Hematopoietic multipotent progenitor cell treated with erythropoietin and hydrocortisone succinate and interleukin-3 and kit ligand, for 4 days (in vitro differentiated cells): Measurements from ENCODE around the gene MYO18A.
"Not testable (repeated sequence)": the region's sequence is repeated elsewhere in the genome, so short reads cannot be mapped to it uniquely, and the experiment has no call there.

Experiments
- DNase-seq: peaks from one replicate; pipeline ENCODE4 v3.0.0-alpha.2; 2015

The MYO18A gene

GRCh38 chr17:29147682-29148081 is 32.5 kb downstream of the MYO18A start:
- no peak for DNase-seq

- DNase-seq = not testable (repeated sequence)
These were observed 33.0 kb downstream of the MYO18A start for GRCh38 chr17:29147228-29147627.

DNA sequence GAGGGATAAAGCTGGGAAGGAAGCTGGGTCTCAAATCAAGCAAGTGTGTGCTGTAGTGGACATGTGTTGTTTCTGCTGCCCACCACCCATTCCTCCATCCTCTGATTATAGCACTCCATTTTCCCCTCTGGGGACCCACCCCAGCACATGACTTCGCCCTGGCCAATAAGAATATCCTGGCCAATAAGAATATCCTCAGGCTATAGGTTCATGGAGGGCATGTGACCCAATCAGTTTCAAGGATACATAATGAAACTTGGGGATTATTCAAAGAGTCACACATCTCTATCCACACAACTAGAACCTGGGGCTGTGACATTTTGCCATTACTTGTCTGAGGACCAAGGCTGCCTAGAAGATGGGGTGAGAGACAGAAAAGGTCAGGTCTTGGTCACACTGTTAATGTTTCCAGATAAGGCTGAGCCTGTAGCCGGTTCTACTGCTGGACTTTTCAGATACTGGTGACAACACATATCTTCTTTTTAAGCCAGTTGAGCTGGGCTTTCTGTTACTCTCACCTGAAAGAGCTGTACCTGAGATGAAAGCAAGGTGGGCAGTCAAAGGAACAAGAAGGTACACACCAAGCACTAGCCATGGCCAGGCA is 33.7 kb downstream of the MYO18A start:
- no peak for DNase-seq

DNA sequence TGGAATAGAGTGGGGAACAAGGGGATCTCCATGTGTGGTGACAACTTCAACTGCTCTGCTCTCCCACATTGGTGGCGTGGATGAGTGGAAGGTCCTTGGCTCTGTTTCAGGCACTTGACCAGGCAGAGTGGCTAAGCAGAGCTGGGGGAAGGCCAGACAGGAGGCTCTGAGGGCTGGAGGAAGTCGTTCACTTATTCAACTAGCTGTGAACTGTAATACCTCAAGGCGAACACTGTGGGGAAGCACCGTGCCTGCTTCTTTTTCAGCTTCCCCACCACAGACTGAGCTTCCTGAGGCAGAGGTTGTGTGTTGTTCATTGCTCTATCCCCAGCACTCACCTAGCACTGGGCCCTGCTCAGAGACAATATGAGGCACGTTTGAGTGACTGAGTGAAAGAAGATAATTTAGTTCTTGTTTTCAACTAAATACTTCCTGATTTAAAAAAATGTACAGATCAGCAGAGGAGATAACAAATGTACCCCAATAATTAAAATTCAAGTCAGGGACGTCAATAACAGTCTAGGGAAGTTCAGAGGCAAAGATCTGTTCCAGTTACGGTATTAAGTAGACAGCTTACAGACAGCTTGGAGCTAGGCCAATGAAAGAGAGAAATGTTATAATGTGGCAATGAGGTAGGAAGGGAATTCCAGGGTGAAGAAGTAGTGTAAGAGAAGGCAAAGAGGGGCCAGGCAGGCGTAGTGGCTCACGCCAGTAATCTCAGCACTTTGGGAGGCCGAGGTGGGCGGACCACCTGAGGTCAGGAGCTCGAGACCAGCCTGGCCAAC is 34.7 kb downstream of the MYO18A start:
- DNase-seq = peak; percentile 93

- DNase-seq = peak; percentile 86
These were observed 36.3 kb downstream of the MYO18A start for GRCh38 chr17:29143894-29144293.

- DNase-seq = no peak
These were observed 38.7 kb downstream of the MYO18A start for GRCh38 chr17:29141514-29141876.

- peak; percentile 81 for DNase-seq
These were observed 39.3 kb downstream of the MYO18A start for GRCh38 chr17:29140631-29141513.

DNA sequence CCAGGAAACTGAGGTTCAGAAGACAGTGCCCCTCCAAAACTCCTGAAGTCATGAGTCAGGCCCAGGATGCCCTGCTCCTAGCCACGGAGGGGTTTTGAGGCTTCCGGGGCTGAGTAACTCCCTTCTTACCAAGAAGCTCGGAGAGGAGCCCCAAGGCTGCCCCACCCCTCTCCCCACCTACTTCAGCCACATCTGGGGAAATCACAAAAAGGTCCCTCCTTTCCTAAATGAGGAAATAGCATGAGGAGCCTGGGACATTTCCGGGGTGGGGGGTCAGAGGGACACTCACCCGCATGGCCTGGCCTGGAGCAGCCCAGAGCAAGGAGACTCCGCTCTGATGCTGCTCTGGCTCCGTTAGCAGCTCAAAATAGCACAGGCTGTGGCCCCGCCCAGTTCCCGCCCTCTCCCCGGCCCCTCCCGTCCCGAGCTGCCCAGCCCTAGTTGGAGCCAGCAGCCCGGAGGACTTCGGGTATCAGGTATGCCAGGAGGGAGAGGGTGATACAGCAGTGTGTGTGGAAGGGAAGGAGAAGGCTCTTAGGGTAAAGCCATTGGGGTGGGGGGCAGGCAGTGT is 40.1 kb downstream of the MYO18A start:
- DNase-seq = peak; percentile 91

DNA sequence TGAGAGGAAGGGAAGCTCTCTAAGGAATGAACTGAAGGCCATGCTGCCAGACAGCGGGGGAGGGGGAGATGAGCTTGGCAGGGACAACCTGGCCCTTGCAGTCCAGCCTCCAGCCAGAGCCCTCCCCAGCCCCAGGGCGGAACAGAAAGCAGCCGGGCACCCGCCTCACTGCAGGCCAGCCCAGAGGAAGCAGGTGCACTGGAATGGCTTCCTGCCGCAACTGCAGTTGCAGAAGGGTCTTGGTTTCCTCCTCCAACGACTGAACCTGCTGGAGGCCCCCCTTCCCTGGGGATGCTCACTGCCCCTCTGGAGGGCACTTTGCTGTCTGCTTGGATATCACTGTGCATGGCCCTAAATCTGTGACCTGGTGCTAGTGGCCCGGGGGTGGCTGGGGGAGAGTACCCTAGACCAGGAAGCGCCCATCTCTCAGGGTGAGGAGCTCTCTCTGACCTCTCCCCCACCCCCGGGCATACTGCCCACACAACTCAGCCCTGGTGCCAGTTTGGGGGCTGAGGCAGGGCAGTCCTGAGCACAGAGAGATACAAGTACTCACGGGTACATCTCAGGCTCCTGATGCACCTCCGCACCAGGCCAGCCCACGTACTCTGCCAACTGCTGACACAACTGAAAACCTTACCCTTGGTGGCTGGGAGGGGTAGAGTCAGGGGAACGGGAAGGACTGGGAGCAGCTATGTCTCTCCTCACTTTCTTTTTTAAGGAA is 41.1 kb downstream of the MYO18A start:
- peak; percentile 80 for DNase-seq

DNA sequence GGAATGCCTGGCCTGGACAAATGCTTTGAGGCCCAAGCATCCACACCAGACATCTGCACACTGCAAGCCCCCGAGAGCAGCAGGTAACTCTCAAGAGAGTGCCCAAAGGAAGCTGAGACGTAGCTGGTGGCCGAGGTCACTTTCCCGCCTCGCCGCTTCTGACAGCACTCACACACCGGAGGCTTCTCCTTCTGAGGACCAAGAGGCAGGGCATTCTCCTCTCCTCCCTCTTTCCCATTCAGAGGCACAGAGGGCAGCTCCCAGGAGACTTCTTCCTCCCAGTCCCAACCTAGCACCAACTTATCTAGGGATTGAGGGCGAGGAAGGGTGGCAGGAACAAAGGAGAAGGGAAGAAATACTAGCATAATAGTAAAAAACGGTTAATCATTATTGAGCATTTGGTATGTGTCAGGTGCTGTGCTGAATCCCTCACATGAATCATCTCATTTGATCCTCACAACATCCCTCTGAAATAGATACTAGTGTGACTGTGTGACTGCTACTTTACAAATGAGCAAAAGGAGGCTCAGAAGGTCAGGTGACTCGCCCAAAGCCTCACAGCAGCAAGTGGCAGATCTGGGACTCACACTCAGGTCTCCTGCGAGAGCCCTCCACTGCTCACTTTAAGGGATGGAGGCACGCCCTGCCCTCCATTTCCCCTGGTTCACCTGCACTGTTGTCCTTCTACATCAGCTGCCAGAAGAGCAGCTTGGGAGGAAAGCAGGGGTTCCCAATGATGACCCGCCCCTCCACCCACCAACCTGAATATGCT is 41.8 kb downstream of the MYO18A start:
- DNase-seq = peak; percentile 56

GRCh38 chr17:29136998-29137730 is 43.0 kb downstream of the MYO18A start:
- no peak for DNase-seq

GRCh38 chr17:29135464-29135863 is 44.7 kb downstream of the MYO18A start:
- DNase-seq = no peak

DNA sequence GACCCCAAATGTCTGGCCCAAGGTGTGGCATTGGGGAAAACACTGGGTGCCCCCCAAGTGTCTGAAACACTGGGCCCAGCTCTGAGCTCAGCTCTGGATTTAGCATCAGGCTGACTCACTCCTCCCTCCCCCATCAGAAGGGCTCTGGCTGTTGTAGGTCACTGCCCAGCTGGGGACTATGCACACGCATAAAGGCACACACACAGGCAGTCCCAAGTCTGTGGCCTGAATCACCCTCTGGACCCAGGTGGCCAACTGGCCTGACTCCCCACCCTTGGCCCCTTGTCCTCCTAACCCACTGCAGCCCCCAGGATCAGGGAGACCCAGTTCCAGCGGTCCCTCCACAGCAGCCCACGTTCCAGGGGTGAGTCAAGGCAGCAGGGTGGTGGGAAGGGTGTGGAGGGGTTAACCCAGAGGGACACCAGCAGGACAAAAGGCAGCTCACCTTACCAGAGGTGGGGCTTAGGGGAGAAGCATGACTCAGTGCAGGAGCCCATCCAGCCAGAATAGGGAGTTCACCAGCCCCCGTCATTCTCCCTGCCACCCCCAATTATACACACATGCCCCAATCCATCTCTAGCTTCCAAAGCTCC is 47.0 kb downstream of the MYO18A start:
- peak; percentile 42 for DNase-seq

DNA sequence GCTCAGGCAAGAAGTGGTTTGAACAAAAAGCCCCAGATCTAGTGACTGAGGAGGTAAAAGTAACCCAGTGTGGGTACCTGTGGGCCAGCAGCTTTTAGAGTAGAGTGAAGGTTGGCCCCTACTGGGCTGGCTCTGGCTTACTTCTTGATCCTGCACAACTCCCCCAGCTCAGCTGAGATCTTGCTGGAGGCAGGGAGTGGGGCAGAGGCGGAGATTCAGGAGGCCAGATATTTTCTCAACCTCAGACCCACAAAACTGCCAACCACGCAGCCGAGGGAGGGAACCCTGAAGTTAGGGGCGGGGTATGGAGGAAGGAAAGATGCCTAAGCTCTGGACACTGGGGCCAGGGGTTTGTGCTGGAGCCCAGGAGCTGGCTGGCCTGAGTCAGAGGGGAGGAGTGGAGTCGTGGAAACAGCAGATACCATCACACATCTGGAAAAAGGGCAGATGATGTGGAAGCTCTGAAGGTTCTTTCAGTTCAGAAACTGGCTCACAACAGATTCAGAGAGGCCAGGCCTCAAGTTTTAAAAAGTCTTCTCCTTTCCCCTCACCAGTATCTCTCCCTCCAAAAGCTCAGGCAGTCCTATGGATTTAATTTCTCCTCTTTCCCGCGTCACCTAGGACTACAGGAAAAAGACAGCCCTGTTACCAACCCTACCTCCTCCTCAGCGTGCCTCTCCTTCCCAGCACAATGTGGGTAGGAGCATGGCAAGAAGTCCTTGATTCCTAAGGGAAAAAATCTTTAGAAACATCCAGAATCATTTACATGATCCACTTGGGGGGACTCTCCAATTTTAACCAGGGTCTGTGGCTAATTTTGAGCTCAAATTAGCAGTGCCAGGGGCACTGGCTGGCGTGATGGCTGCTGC is 48.1 kb downstream of the MYO18A start:
- peak; percentile 58 for DNase-seq

DNA sequence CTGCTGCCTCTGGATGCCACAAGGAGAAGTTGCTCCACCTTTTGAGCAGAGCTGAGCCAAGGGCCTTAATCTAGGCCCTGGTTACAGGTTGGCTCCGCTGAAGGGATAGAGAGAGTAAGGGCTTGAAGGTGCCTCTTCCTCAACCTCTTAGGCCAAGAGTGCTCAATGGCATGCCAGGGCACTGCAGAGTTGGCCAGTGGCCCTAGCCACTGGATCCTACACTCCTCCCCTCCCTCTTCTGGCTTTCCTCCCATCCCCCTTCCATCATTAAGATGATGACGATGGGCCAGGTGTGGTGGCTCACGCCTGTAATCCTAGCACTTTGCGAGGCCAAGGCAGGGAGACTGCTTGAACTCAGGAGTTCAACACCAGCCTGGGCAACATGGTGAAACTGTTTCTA is 50.5 kb downstream of the MYO18A start:
- DNase-seq = no peak

- no peak for DNase-seq
These were observed 52.4 kb downstream of the MYO18A start for GRCh38 chr17:29127840-29128239.

DNA sequence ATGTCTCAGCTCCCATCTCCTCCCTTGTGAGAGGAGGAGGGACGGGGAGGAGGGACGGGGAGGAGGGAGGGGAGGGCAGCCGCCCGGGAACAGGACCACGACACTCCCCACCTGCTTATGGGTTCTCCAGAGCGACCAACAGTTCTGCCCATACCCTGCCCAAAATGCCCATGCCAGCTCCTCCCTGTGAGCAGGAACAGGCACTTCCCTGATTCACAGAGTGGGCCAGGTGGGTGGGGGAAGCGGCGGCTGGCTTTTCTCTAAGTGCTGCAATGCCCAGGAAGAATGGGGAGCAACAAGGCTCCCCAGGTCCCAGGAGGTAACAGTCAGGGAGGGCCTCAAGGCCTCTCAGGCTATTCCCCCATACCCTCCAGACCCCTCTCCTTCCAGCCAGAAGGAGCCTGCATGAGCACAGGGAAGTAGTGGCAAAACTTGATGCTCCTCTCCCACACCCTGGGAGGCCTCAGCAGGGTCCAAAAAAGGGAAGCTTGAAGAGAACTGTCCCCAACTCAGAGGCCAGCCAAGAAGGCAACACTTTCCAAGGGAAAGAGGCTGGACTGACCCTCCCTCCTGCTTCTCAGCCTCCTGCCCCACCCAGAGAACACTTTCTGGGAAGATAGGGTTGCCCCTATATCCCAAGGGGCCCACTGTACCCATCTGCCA is 53.8 kb downstream of the MYO18A start:
- peak; percentile 51 for DNase-seq

DNA sequence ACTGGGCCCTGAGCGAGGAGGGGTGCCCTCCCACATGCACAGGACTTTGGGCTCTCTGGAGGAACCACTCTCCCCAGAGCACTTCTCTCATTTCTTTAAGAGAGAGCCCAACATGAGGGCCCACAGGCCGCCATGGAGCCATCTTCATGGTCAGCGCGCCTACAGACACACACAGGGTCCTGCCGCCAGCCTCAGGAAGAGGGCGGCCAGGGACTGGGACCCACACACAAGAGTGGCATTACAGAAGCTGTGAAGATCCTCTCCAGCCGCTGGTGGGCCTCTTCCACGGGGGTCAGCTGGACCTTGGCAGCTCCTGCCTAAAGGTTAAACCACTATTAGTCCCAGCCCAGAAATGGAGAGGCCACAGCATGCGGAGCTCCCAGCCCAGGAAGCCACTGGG is 54.5 kb downstream of the MYO18A start:
- no peak for DNase-seq

DNA sequence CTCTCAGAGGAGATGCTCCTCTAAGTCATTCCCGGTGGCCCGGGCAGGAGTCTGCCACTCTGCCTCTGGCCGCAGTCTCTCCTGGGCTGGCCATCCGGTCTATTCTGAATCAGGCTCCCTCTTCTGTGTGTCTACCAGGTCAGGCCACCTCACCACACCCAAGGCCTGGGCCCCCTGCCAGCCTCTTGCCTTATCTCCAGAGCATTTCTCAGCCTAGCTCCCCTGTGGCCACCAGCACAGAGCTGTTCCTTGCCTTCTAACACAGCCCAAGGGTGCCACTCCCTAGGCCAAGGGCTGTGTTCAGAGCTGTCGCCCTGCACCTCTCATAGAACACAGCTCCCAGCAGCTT is 55.3 kb downstream of the MYO18A start:
- peak; percentile 90 for DNase-seq
